HG03103 (cell line): ENCODE results near the gene LRRC56.

Source experiments
- ATAC-seq: cut with Tn5 transposase; IDR thresholded peaks from one replicate; pipeline ENCODE4 v1.9.1; 2021; ENCODE audit warnings: low read depth; ENCODE audit not compliant: unreplicated experiment

Gene LRRC56, protein sequence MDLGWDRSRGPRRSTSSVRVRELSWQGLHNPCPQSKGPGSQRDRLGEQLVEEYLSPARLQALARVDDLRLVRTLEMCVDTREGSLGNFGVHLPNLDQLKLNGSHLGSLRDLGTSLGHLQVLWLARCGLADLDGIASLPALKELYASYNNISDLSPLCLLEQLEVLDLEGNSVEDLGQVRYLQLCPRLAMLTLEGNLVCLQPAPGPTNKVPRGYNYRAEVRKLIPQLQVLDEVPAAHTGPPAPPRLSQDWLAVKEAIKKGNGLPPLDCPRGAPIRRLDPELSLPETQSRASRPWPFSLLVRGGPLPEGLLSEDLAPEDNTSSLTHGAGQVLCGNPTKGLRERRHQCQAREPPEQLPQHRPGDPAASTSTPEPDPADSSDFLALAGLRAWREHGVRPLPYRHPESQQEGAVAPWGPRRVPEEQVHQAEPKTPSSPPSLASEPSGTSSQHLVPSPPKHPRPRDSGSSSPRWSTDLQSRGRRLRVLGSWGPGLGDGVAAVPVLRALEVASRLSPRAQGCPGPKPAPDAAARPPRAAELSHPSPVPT

DNA sequence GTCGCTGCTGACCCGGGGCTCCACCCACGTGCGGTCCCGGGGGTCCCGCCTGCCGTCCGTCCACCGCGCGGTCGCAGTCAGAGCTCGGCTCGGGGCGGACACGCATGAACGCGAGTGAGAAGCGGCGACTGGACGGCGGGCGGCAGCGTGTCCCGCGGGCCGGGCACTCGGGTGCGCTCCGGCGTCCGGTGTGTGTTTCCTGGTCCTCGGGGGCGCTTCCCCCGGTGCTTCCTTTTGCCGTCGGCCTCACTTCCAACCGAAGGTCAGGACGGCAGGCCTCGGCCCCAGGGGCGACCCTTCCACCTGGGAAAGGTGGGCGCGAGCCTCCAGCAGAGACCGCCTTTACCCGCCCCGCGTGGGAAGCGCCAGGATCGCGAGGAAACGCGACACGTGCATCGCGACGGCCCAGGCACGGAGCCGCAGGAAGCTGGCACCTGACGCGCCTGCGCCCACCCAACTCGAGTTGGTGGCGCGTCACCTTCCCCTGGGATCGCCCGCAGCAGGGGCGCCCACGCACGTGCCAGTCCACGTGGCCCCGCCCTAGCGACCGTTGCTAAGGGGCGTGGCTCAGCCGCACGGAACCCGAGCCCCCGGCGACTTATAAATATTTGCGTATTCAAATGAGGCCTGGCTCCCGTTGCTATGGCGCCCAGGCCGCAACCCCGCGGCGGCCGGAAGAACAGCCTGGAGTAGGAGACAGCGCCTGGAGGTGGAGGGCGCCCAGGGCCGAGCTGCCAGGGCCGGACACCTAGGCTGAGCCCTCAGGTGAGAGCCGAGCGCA is at the start of gene LRRC56:
Gene LRRC56 (plus strand): TSS at position 687 of the 781 bp plus-strand sequence. CDS start 3,158 bp downstream, outside the sequence.
- ATAC-seq, result peak; percentile 40

GRCh38 chr11:487571-488021 is 49.7 kb upstream of the LRRC56 start:
- no peak for ATAC-seq

DNA sequence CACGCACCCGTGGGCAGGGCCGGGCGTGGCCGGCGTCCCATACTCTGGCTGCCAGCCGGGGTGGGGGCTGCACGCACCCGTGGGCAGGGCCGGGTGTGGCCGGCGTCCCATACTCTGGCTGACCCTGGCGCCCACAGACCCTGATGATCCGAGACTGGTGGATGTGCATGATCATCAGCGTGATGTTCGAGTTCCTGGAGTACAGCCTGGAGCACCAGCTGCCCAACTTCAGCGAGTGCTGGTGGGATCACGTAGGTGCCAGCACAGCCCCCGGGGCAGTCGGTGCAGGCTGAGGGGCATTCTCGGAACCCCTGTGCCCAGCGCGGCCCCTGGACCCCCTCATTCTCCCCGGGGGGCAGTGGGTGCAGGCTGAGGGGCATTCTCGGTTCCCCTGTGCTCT is 49.3 kb upstream of the LRRC56 start:
- no peak for ATAC-seq

- ATAC-seq, result no peak
Observed at GRCh38 chr11:488579-488978, 48.7 kb upstream of the LRRC56 start.

- no peak for ATAC-seq
Observed at GRCh38 chr11:488992-489391, 48.3 kb upstream of the LRRC56 start.

DNA sequence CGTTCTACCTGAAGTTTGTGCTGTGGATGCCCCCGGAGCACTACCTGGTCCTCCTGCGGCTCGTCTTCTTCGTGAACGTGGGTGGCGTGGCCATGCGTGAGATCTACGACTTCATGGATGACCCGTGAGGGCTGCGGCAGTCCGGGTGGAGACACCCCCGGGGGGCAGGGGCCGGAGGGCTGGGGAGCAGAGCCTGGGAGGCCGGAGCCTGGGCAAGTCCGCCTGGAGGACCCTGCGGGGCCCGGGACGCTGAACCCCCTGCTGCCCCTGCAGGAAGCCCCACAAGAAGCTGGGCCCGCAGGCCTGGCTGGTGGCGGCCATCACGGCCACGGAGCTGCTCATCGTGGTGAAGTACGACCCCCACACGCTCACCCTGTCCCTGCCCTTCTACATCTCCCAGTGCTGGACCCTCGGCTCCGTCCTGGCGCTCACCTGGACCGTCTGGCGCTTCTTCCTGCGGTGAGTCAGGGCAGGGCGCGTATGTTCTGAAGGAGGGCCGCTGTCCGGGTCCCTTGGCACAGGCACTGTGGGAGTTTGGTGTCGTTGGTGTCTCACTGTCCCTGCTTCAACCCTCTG is 47.6 kb upstream of the LRRC56 start:
- ATAC-seq, result no peak

DNA sequence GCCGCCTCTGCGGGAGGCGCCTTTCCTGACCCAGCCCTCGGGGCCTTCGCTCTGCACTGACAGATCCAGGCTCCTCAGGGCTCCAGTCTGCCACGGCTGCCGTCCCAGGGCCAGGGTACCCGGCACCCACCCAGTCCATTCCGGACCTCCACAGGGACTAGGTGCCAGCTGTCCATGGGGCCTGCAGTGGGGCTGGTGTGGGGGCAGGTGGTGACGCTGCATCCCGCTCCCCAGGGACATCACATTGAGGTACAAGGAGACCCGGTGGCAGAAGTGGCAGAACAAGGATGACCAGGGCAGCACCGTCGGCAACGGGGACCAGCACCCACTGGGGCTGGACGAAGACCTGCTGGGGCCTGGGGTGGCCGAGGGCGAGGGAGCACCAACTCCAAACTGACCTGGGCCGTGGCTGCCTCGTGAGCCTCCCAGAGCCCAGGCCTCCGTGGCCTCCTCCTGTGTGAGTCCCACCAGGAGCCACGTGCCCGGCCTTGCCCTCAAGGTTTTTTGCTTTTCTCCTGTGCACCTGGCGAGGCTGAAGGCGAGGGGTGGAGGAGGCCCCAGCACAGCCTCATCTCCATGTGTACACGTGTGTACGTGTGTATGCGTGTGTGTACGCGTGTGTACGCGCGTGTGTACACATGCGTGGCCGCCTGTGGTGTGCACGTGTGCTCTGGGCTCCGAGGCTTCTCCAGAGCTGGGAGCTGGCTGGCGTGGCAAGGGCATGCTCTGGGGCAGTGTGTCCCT is 47.0 kb upstream of the LRRC56 start:
- ATAC-seq, result no peak

DNA sequence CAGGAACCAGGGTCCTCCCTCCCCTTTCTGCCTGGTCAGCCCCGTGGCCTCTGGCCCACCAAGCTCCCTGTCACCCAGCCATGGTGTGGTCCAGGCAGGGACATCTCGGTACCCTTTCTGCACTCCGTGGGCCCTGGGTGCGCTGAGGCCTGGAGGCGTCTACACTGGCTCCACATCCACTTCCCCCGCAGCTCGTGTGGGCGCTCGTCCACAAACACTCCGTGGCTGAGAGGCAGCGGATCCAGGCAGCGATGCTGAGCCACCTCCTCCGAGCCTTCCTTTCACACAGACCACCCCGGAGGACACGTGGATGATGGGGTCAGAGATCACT is 46.4 kb upstream of the LRRC56 start:
- no peak for ATAC-seq

GRCh38 chr11:491358-491757 is 46.0 kb upstream of the LRRC56 start:
- no peak for ATAC-seq

- ATAC-seq, result no peak
Observed at GRCh38 chr11:492427-493226, 44.7 kb upstream of the LRRC56 start.

GRCh38 chr11:494761-495536 is 42.4 kb upstream of the LRRC56 start:
- no peak for ATAC-seq

GRCh38 chr11:495537-495931 is 41.8 kb upstream of the LRRC56 start:
- ATAC-seq, result no peak

DNA sequence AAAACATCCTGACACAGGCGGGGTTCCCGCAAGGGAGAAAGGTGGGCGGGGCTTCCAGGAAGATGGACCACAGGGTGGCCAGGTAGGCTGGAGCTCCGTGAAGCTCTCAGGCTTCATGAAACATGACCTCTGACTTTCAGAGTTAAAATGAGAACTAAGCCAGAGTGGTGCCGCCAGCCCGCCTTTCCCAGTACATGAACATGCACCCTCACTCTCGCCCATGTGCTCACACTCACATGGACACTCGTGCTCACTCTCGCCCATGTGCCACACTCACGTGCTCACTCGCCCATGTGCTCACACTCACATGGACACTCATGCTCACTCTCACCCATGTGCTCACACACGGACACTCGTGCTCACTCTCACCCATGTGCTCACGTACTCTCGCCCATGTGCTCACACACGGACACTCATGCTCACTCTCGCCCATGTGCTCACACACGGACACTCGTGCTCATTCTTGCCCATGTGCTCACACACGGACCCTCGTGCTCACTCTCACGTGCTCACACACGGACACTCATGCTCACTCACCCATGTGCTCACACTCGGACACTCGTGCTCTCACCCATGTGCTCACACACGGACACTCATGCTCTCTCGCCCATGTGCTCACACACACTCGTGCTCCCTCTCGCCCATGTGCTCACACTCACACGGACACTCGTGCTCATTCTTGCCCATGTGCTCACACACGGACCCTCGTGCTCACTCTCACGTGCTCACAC is 40.3 kb upstream of the LRRC56 start:
- ATAC-seq, result no peak

DNA sequence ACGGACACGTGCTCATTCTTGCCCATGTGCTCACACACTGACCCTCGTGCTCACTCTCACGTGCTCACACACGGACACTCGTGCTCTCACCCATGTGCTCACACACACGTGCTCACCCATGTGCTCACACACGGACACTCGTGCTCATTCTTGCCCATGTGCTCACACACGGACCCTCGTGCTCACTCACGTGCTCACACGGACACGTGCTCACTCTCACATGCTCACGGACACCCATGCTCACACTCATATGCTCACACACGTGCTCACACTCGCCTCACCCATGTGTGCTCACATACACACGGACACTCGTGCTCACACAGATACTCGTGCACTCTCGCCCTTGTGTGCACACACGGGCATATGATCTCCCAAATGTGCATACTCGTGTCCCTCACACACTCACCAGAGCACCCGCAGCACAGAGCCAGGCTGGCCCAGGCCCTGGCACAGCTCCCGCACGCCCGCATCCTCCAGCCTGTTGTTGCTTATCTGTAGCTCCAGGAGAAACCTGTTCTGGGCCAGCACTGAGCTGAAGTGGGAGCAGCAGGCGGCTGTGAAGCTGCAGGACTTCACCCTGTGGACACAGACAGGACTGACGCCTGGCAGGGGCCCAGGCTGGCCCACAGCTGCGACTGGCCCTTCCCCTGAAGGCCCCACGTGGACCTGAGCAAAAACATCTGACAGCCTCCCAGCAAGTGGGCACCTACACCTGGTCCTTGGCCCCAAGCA is 39.6 kb upstream of the LRRC56 start:
- no peak for ATAC-seq

GRCh38 chr11:498297-499181 is 38.8 kb upstream of the LRRC56 start:
- no peak for ATAC-seq

DNA sequence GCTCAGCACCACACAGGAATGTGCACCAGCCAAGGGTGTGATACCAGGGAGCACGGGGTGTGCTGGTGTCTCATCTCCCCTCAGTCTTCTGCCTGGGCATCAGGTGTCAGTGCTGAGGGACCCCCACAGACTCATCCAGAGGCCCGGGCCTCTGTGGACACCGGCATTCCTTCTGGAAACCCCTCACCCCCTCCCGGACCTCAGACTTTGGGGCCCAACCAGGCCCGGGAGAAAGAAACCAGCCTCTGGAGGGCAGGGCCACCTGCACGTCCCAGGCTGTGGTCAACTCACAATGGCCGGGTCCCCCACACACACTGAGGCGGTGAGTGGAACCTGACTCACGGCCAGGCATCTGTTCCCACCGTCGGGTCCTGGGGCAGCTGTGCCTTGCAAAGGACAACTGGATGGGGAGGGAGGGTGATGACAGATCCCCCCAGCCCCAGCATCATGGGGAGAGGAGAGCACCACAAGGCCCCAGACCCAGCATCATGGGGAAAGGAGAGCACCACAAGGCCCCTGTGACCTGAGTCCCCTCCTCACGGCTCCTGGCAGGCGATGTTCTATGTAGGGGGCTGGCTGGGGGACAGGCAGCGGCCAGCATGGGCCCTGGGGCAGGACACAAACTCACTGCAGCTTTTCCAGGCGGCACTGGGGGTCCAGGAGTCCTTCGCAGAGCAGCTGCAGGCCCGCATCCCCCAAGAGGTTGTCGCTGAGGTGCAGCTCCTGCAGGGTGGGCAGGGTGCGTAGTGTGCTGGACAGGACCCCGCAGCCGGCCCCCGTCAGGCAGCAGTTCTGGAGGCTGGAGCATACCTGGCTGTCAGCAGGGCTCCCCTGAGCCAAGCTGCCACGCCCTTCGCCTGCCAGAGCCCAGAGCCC is 37.9 kb upstream of the LRRC56 start:
- no peak for ATAC-seq
